Measurements from ENCODE around the gene ATF2. TPM values are rescaled to one million over a fixed set of nuclear protein-coding genes. Genes with fewer than 3 reads are reported as not detected.

The ATF2 gene
- total and polyA plus RNA-seq, 8 donors: 45.0 to 73.9 (median 61.6) TPM

DNA sequence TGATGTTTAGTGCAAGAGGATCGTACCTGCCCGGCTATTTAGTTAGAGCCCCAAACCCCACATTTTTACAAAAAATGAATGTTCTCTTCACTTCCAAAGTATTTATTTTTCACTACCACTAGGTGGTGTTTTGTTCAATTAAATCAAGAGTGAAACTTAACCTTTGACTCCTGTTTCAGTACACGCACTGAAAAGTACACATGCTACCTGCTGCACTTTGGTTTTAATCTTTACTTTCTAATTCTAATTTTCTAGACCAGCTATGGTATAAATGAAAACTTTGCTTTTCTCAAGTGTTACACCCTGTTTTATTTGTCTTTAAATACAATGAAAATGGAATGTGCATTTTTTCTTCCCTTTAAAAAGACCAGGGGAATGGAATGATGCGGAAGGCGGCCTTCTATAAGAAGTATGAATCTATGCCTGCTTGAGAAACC, 131.4 kb downstream of the ATF2 start:
- H3K36me3 ChIP-seq: no peaks in the 10 kb centered on the region
- no peaks in the 10 kb centered on the region for H3K27me3 ChIP-seq
- no peak overlapping the region for H3K27ac ChIP-seq
- TF ChIP-seq, protein P1, sequence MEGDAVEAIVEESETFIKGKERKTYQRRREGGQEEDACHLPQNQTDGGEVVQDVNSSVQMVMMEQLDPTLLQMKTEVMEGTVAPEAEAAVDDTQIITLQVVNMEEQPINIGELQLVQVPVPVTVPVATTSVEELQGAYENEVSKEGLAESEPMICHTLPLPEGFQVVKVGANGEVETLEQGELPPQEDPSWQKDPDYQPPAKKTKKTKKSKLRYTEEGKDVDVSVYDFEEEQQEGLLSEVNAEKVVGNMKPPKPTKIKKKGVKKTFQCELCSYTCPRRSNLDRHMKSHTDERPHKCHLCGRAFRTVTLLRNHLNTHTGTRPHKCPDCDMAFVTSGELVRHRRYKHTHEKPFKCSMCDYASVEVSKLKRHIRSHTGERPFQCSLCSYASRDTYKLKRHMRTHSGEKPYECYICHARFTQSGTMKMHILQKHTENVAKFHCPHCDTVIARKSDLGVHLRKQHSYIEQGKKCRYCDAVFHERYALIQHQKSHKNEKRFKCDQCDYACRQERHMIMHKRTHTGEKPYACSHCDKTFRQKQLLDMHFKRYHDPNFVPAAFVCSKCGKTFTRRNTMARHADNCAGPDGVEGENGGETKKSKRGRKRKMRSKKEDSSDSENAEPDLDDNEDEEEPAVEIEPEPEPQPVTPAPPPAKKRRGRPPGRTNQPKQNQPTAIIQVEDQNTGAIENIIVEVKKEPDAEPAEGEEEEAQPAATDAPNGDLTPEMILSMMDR (IDR thresholded peaks at IDR 0.05): peak; percentile 13 to 35
- H3K4me1 ChIP-seq: peaks cover 0 to 4% of the 10 kb centered on the region in 2 donors
- DNase-seq (peak in 2 of 4 donors; percentile 3 to 17), ATAC-seq (peak; percentile 61)
- intact Hi-C loops (cut with DNase I): no loop called here
- no peak overlapping the region for H3K4me3 ChIP-seq
- H3K9me3 ChIP-seq: no peaks in the 10 kb centered on the region

DNA sequence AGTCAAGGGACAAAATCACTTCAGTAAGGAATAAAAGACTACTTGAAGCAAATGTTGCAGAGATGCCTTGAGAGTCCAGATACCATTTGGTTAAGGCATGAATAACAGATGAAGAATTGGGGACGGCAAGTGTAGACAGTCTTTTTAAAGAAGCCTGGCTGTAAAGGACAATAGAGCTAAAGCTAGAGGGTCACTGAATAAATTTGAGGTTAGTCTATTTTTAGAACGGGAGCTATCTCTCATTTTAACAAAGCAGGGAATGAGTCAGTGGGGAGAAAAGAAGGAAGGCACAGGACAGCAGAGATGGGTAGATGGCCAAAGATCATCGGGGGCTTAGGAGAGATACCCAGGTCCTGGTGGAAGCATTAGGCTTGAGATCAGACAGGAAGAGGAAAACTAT, 132.2 kb downstream of the ATF2 start:
- no peak overlapping the region for H3K4me3 ChIP-seq
- no peaks in the 10 kb centered on the region for H3K9me3 ChIP-seq
- TF ChIP-seq, protein P1 (IDR thresholded peaks at IDR 0.05): no peak
- peaks cover 0 to 4% of the 10 kb centered on the region in 2 donors for H3K4me1 ChIP-seq
- intact Hi-C loops (cut with DNase I): no loop called here
- no peaks in the 10 kb centered on the region for H3K27me3 ChIP-seq
- H3K36me3 ChIP-seq: no peaks in the 10 kb centered on the region
- no peak for DNase-seq
- H3K27ac ChIP-seq: no peak overlapping the region
- ATAC-seq: no peak

DNA sequence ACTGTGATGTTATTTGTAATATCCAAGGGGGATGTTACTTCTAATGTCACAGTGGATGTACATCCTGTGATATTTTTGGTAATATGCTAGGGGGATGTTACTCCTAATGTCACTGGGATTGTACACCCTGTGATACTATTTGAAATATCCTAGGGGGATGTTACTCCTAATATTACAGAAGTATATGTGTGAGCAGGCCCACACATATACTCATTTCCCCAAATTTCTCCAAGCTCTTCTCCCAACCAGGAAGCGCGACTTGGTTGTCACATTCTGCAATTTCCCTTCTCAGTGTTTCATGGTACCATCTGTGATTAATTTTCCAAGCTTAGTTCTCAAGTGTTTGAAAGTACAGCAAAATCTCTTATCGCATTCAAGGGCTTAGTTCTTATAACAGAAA, 133.3 kb downstream of the ATF2 start:
- DNase-seq (no peak), ATAC-seq (no peak)
- no peaks in the 10 kb centered on the region for H3K27me3 ChIP-seq
- intact Hi-C loops (cut with DNase I): no loop called here
- TF ChIP-seq, protein P1 (IDR thresholded peaks at IDR 0.05): no peak
- no peak overlapping the region for H3K27ac ChIP-seq
- H3K36me3 ChIP-seq: no peaks in the 10 kb centered on the region
- peaks cover 0 to 4% of the 10 kb centered on the region in 2 donors for H3K4me1 ChIP-seq
- no peak overlapping the region for H3K4me3 ChIP-seq
- no peaks in the 10 kb centered on the region for H3K9me3 ChIP-seq

DNA sequence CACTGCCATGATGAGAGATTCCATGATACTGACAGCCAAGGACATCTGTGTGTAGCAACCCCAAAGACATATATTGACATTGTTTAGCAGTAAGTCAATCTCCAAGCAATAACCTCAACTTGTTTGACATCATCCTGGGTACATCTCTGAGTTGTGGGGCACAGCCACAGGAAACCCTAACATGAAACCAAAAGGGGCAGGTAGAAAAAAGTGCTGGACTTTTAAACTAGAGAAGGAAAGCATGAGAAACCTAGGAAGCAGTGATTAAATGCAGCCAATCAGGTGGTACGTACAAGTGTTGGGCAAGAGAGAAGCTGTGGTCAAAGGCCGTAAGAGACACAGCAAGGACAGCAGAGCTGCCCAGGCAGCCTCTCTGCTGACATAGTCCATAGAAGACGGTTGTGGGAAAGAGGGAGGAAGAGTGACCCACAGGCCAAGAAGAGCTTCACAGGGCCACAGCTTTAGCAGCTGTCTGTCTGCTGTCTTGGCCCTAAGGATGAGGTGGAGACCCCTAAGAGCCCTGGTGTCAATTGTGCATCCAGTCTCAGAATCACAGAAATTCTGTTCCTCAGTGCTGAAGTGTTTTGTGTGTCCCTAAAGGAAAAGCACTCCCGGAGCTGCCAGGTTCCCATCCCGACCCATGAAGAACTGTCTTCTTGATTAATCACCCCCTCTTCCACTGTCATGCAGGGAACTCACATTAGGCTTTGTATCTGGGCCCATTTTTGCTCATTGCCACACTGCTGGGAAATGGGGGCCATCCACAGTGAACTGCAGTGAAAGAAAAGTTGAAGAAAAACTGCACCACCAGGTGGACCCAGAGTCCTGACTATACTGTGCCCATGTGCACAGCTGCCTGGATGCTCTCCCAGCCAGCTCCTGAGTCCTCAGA, 137.4 kb downstream of the ATF2 start:
- Histone ChIP-seq H3K4me1 (no peaks in the 10 kb centered on the region), H3K4me3 (no peak overlapping the region), H3K27me3 (no peaks in the 10 kb centered on the region), H3K9me3 (no peaks in the 10 kb centered on the region), H3K36me3 (no peaks in the 10 kb centered on the region), H3K27ac (no peak overlapping the region)
- ATAC-seq (peak; percentile 52), DNase-seq (peak in 1 of 4 donors; percentile 42)
- TF ChIP-seq, protein P1 (IDR thresholded peaks at IDR 0.05): peak in 1 of 2 donors; percentile 25
- intact Hi-C loops (cut with DNase I): no loop called here

DNA sequence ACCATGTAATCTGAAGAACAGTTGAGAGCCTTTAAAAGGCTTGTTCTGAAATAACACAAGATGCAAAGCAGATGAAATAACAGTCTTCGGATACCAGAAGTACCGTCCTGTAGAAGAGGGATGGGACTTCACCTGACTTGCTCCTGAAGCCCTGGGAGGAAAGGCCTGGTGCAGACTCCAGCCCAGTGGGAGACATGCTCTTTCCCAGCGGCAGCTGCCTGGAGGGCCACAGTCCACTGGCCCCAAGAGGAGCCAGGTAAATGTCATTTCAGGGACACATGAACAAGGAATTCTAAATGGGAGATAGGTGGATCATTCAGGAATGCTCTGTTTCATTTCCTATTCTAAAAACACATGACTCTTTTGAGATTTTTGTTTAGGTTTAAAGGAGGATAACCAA, 140.2 kb downstream of the ATF2 start:
- Histone ChIP-seq H3K4me3 (no peak overlapping the region), H3K9me3 (no peaks in the 10 kb centered on the region), H3K27ac (peak overlapping the region in 1 of 2 donors; percentile 68), H3K27me3 (no peaks in the 10 kb centered on the region), H3K36me3 (no peaks in the 10 kb centered on the region), H3K4me1 (no peaks in the 10 kb centered on the region)
- TF ChIP-seq, protein P1 (IDR thresholded peaks at IDR 0.05): no peak
- intact Hi-C loops (cut with DNase I): no loop called here
- no peak for DNase-seq
- no peak for ATAC-seq
